Type B pancreatic cell (in vitro differentiated cells): ENCODE results near the gene PHKG1. TPM values are rescaled to one million over a fixed set of nuclear protein-coding genes. Genes with fewer than 3 reads are reported as not detected.
"Not testable (repeated sequence)": the region's sequence is repeated elsewhere in the genome, so short reads cannot be mapped to it uniquely, and the experiment has no call there.

Experiments used
- DNase-seq: peaks from one replicate; pipeline ENCODE4 v3.0.0; 2021; ENCODE audit warnings: mixed read lengths; ENCODE audit not compliant: unreplicated experiment; ENCODE audit errors: extremely low spot score
- H3K27ac Mint-ChIP-seq: 2 replicates; pipeline ENCODE4 v1.8.0; 2021; ENCODE audit warnings: mild to moderate bottlenecking, mixed read lengths
- H3K27me3 Mint-ChIP-seq: 2 replicates; pipeline ENCODE4 v1.8.0; 2021; ENCODE audit warnings: mixed read lengths
- H3K36me3 Mint-ChIP-seq: 2 replicates; pipeline ENCODE4 v1.8.0; 2021; ENCODE audit warnings: mixed read lengths
- H3K4me1 Mint-ChIP-seq: one replicate; pipeline ENCODE4 v1.8.0; 2021; ENCODE audit warnings: mixed read lengths; ENCODE audit not compliant: unreplicated experiment
- H3K4me3 Mint-ChIP-seq: 2 replicates; pipeline ENCODE4 v1.8.0; 2021; ENCODE audit warnings: mild to moderate bottlenecking, mixed read lengths
- H3K9me3 Mint-ChIP-seq: 2 replicates; pipeline ENCODE4 v1.8.0; 2021; ENCODE audit warnings: mixed read lengths
- CTCF ChIP-seq: fragments of 200-600 bp; sonication (generic); conservative IDR thresholded peaks from 2 replicates; pipeline ENCODE4 v1.5.0; 2021; ENCODE audit warnings: antibody characterized with exemption, mild to moderate bottlenecking
- total RNA-seq: library from RNA; stranded (reverse); gene quantifications from 2 replicates; pipeline ENCODE4 v1.2.1, GENCODE V29; 2021; ENCODE audit warnings: low replicate concordance

Gene PHKG1
- total RNA-seq, 1 donor from 2014 or later: 1.8 TPM

- H3K4me1 Mint-ChIP-seq: peaks cover 6% of the 10 kb centered on the region
- H3K36me3 Mint-ChIP-seq: peaks cover 9% of the 10 kb centered on the region
- H3K4me3 Mint-ChIP-seq: no peak overlapping the region
- DNase-seq: no peak
- TF ChIP-seq CTCF: no peak
- H3K27ac Mint-ChIP-seq: no peak overlapping the region
- no peaks in the 10 kb centered on the region for H3K27me3 Mint-ChIP-seq
- no peaks in the 10 kb centered on the region for H3K9me3 Mint-ChIP-seq
Measured at GRCh38 chr7:56077681-56078080, 15.1 kb downstream of the PHKG1 start.

- DNase-seq: peak; percentile 81
- Mint-ChIP-seq H3K4me3 (peak overlapping the region; percentile 13), H3K27me3 (no peaks in the 10 kb centered on the region), H3K9me3 (no peaks in the 10 kb centered on the region), H3K36me3 (peaks cover 13% of the 10 kb centered on the region), H3K4me1 (peaks cover 6% of the 10 kb centered on the region), H3K27ac (peak overlapping the region; percentile 51)
- peak; percentile 93 for TF ChIP-seq CTCF
Measured at GRCh38 chr7:56074371-56074791, 18.4 kb downstream of the PHKG1 start.

GRCh38 chr7:56066376-56066775 lies 26.4 kb downstream of the PHKG1 start:
- H3K4me1 Mint-ChIP-seq, H3K9me3 Mint-ChIP-seq, H3K27me3 Mint-ChIP-seq, H3K27ac Mint-ChIP-seq, H3K4me3 Mint-ChIP-seq, DNase-seq: not testable (repeated sequence)
- H3K36me3 Mint-ChIP-seq: peaks cover 36% of the 10 kb centered on the region

GRCh38 chr7:56063882-56064625 lies 28.7 kb downstream of the PHKG1 start, which contains the start of gene SUMF2:
SUMF2 (plus strand) TSS chr7:56064286; CDS start chr7:56064312, 26 bp downstream.
- Mint-ChIP-seq H3K36me3 (peaks cover 35% of the 10 kb centered on the region), H3K9me3 (no peaks in the 10 kb centered on the region), H3K27me3 (no peaks in the 10 kb centered on the region), H3K4me3 (peak within 1 kb of the TSS; percentile 92), H3K4me1 (peaks cover 9% of the 10 kb centered on the region), H3K27ac (peak within 1 kb of the TSS; percentile 93)
- DNase-seq: peak; percentile 92
- TF ChIP-seq CTCF: no peak

- peaks cover 33% of the 10 kb centered on the region for H3K36me3 Mint-ChIP-seq
- peaks cover 9% of the 10 kb centered on the region for H3K4me1 Mint-ChIP-seq
- no peaks in the 10 kb centered on the region for H3K27me3 Mint-ChIP-seq
- peak overlapping the region; percentile 93 for H3K27ac Mint-ChIP-seq
- DNase-seq: no peak
- H3K9me3 Mint-ChIP-seq: no peaks in the 10 kb centered on the region
- peak overlapping the region; percentile 92 for H3K4me3 Mint-ChIP-seq
- no peak for TF ChIP-seq CTCF
Measured at GRCh38 chr7:56063500-56063881, 29.3 kb downstream of the PHKG1 start.

- no peak for DNase-seq
- H3K4me3 Mint-ChIP-seq: peak overlapping the region; percentile 16
- no peak for TF ChIP-seq CTCF
- H3K27ac Mint-ChIP-seq: peak overlapping the region; percentile 12
- H3K9me3 Mint-ChIP-seq: no peaks in the 10 kb centered on the region
- H3K4me1 Mint-ChIP-seq: peaks cover 9% of the 10 kb centered on the region
- H3K27me3 Mint-ChIP-seq: no peaks in the 10 kb centered on the region
- peaks cover 37% of the 10 kb centered on the region for H3K36me3 Mint-ChIP-seq
Measured at GRCh38 chr7:56062382-56062781, 30.4 kb downstream of the PHKG1 start.
